ENCODE data around the gene TENM4.
"Not testable (repeated sequence)": the region's sequence is repeated elsewhere in the genome, so short reads cannot be mapped to it uniquely, and the experiment has no call there.

Gene TENM4

DNA sequence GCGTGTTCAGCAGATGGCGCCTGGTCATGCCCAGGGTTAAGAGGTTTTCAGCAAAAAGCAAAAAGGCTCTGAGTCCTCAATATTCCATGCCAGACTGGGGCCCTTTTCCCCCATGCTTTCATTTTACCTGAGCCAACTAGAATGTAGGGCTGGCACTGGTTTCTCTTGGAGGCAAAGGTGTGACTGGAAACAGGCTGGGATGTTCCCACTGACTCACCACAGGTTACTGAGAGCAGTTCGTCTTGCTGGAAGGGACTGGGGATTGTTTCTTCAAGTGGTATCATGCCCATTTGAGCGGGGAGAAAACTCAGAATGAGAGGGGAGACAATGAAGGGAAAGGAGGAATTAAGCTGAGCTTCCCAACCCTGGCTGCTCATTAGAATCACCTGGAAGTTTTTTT, 243.9 kb downstream of the TENM4 start:
- H3K9me3 Mint-ChIP-seq = no peaks in the 10 kb centered on the region

DNA sequence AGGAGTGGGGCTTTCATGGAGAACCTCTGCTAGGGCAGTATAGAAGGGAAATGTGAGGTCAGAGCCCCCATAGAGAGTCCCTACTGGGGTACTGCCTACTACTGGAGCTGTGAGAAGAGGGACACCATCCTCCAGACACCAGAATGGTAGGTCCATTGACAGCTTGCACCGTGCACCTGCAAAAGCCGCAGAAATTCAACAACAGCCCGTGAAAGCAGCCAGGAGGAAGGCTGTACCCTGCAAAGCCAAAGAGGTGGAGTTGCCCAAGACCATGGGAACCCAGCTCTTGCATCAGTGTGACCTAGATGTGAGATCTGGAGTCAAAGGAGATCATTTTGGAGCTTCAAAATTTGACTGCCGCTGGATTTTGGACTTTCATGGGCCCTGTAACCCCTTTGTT, 245.6 kb downstream of the TENM4 start:
- no peak overlapping the region for H3K4me3 Mint-ChIP-seq
- DNase-seq = no peak
- no peaks in the 10 kb centered on the region for H3K27me3 Mint-ChIP-seq
- no peaks in the 10 kb centered on the region for H3K9me3 Mint-ChIP-seq
- H3K27ac Mint-ChIP-seq = no peak overlapping the region
- no peaks in the 10 kb centered on the region for H3K4me1 Mint-ChIP-seq (ENCODE audit: low read depth)
- H3K36me3 Mint-ChIP-seq (ENCODE audit: low read depth) = no peaks in the 10 kb centered on the region

More for the DNA sequence above, 243.9 kb downstream of the TENM4 start:
- H3K27ac Mint-ChIP-seq = no peak overlapping the region
- H3K27me3 Mint-ChIP-seq = no peaks in the 10 kb centered on the region
- no peak for DNase-seq
- no peaks in the 10 kb centered on the region for H3K36me3 Mint-ChIP-seq (ENCODE audit: low read depth)
- no peak overlapping the region for H3K4me3 Mint-ChIP-seq
- H3K4me1 Mint-ChIP-seq (ENCODE audit: low read depth) = no peaks in the 10 kb centered on the region

GRCh38 chr11:79193663-79194310, 247.0 kb downstream of the TENM4 start:
- H3K9me3 Mint-ChIP-seq = no peaks in the 10 kb centered on the region
- H3K27ac Mint-ChIP-seq = no peak overlapping the region
- no peaks in the 10 kb centered on the region for H3K4me1 Mint-ChIP-seq (ENCODE audit: low read depth)
- no peak overlapping the region for H3K4me3 Mint-ChIP-seq
- H3K27me3 Mint-ChIP-seq = no peaks in the 10 kb centered on the region
- H3K36me3 Mint-ChIP-seq (ENCODE audit: low read depth) = no peaks in the 10 kb centered on the region
- no peak for DNase-seq

- no peak for DNase-seq
- Mint-ChIP-seq H3K36me3 (ENCODE audit: low read depth) (no peaks in the 10 kb centered on the region), H3K27me3 (no peaks in the 10 kb centered on the region), H3K4me3 (no peak overlapping the region), H3K4me1 (ENCODE audit: low read depth) (no peaks in the 10 kb centered on the region), H3K9me3 (no peaks in the 10 kb centered on the region), H3K27ac (no peak overlapping the region)
These were observed 248.0 kb downstream of the TENM4 start for GRCh38 chr11:79192836-79193235.

- not testable (repeated sequence) for H3K9me3 Mint-ChIP-seq; H3K4me1 Mint-ChIP-seq (ENCODE audit: low read depth); H3K4me3 Mint-ChIP-seq; H3K36me3 Mint-ChIP-seq (ENCODE audit: low read depth); H3K27me3 Mint-ChIP-seq; H3K27ac Mint-ChIP-seq; DNase-seq
These were observed 249.1 kb downstream of the TENM4 start for GRCh38 chr11:79191716-79192115.

DNA sequence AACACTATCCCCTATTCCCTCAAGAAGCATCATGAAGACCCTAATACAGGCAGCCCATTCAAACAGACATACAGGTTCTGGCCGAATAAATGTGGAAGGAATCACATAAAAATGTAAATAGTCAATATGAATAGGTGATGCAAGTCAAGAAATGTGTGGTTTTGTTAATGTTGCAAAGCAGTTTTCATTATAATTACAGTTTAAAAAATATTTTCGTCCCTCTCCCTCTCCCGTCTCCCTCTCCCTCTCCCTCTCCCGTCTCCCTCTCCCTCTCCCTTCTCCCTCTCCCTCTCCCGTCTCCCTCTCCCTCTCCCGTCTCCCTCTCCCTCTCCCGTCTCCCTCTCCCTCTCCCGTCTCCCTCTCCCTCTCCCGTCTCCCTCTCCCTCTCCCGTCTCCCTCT, 250.3 kb downstream of the TENM4 start:
- not testable (repeated sequence) for H3K9me3 Mint-ChIP-seq; H3K36me3 Mint-ChIP-seq (ENCODE audit: low read depth); DNase-seq; H3K27me3 Mint-ChIP-seq; H3K27ac Mint-ChIP-seq; H3K4me1 Mint-ChIP-seq (ENCODE audit: low read depth); H3K4me3 Mint-ChIP-seq

DNA sequence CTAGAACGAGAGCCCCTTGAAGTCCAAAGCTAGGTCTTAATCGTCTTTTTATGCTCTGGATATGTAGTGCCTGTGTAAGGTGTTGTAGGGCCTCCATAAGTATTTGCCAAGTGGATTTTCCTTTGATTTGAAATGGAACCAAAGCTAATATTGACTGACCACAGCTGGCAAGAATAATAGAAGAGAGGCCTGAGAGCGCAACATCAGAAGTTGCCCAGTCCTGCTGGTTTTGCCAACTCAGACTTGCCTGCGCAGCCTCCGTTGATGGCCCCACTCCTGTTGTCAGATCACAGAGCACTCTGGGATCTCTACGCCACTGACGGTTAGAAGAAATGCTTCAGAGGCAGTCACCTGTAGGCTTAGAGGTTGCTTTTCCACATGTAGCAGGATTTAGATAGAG, 251.2 kb downstream of the TENM4 start:
- Mint-ChIP-seq H3K27me3 (no peaks in the 10 kb centered on the region), H3K4me1 (ENCODE audit: low read depth) (no peaks in the 10 kb centered on the region), H3K4me3 (no peak overlapping the region), H3K27ac (no peak overlapping the region), H3K36me3 (ENCODE audit: low read depth) (no peaks in the 10 kb centered on the region), H3K9me3 (no peaks in the 10 kb centered on the region)
- no peak for DNase-seq

- H3K27me3 Mint-ChIP-seq = no peaks in the 10 kb centered on the region
- no peak for DNase-seq
- no peaks in the 10 kb centered on the region for H3K9me3 Mint-ChIP-seq
- no peaks in the 10 kb centered on the region for H3K4me1 Mint-ChIP-seq (ENCODE audit: low read depth)
- no peak overlapping the region for H3K27ac Mint-ChIP-seq
- H3K36me3 Mint-ChIP-seq (ENCODE audit: low read depth) = no peaks in the 10 kb centered on the region
- no peak overlapping the region for H3K4me3 Mint-ChIP-seq
These were observed 251.8 kb downstream of the TENM4 start for GRCh38 chr11:79189055-79189454.

DNA sequence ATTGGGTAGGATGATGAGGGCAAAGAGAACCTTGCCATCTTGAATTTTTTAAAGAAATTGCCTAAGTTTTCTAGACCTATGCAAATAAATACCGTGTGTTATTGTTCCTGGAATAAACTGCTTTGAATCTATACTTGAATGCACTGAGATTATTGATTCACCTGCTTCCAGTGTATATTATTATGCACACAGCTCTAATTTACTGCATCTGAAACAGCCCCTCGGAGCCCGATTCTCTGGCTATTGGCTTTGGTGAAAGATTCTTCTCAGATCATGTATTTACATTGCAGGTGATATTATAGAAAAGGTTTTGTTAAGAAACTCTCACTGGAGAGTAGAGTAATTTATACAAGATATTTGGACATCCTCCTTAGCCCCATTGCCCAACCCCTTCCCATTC, 254.2 kb downstream of the TENM4 start:
- Mint-ChIP-seq H3K36me3 (ENCODE audit: low read depth) (no peaks in the 10 kb centered on the region), H3K9me3 (no peaks in the 10 kb centered on the region), H3K4me1 (ENCODE audit: low read depth) (no peaks in the 10 kb centered on the region), H3K27ac (no peak overlapping the region), H3K4me3 (no peak overlapping the region), H3K27me3 (no peaks in the 10 kb centered on the region)
- DNase-seq = no peak

DNA sequence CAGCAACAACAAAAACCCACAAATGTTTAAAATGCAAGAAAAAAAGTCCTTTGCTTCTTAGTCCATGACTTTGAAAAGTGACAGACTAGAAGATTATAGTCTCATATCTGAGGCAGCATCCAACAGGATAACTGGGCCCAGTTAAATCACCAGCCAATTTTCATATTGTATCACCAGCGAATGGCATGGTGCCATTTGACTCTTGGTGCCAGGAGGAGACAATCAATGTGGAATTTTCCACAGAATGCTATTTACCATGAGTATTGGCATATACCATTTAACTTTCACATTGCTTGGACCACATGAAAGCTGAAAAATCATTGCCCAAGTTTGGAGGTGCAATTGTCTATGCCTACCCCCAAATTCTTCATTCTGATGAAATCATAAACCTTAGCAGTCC, 255.5 kb downstream of the TENM4 start:
- Mint-ChIP-seq H3K27ac (no peak overlapping the region), H3K27me3 (no peaks in the 10 kb centered on the region), H3K36me3 (ENCODE audit: low read depth) (no peaks in the 10 kb centered on the region), H3K4me3 (no peak overlapping the region), H3K9me3 (no peaks in the 10 kb centered on the region), H3K4me1 (ENCODE audit: low read depth) (no peaks in the 10 kb centered on the region)
- DNase-seq = no peak

DNA sequence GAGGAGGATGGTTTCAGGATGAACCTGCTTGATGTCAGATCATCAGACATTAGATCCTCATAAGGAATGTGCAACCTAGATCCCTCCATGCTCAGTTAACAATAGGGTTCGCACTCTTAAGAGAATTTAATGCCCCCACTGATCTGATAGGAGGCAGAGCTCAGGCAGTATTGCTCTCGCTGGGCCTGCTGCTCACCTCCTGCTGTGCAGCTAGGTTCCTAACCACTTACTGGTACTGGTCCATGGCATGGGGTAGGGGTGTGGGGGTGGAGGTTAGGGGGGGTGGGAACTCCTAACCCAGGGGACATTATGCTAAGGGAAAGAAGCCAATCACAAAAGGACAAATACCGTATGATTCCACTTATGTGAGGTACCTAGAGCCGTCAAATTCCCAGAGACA, 256.5 kb downstream of the TENM4 start:
- H3K27ac Mint-ChIP-seq = no peak overlapping the region
- no peaks in the 10 kb centered on the region for H3K27me3 Mint-ChIP-seq
- no peaks in the 10 kb centered on the region for H3K36me3 Mint-ChIP-seq (ENCODE audit: low read depth)
- DNase-seq = no peak
- no peaks in the 10 kb centered on the region for H3K4me1 Mint-ChIP-seq (ENCODE audit: low read depth)
- H3K4me3 Mint-ChIP-seq = no peak overlapping the region
- H3K9me3 Mint-ChIP-seq = no peaks in the 10 kb centered on the region

DNA sequence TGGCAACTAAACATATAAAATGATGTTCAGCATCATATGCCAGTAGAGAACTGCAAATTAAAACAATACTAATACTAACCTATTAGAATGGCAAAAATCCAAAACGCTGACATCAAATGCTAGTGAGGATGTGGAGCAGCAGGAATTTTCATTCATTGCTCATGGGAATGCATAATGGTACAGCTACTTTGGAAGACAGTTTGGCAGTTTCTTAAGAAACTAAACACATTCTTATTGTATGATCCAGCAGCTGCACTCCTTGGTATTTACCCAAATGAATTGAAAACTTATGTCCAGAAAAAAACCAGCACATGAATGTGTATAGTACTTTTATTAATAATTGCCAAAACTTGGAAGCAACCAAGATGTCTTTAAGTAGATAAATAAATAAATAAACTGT, 258.0 kb downstream of the TENM4 start:
- no peak overlapping the region for H3K27ac Mint-ChIP-seq
- H3K36me3 Mint-ChIP-seq (ENCODE audit: low read depth) = no peaks in the 10 kb centered on the region
- no peak for DNase-seq
- no peaks in the 10 kb centered on the region for H3K4me1 Mint-ChIP-seq (ENCODE audit: low read depth)
- peaks cover 7% of the 10 kb centered on the region for H3K27me3 Mint-ChIP-seq
- no peaks in the 10 kb centered on the region for H3K9me3 Mint-ChIP-seq
- no peak overlapping the region for H3K4me3 Mint-ChIP-seq

GRCh38 chr11:79179087-79179486, 261.7 kb downstream of the TENM4 start:
- Mint-ChIP-seq H3K27me3 (peaks cover 12% of the 10 kb centered on the region), H3K9me3 (no peaks in the 10 kb centered on the region), H3K4me1 (ENCODE audit: low read depth) (no peaks in the 10 kb centered on the region), H3K27ac (no peak overlapping the region), H3K4me3 (no peak overlapping the region), H3K36me3 (ENCODE audit: low read depth) (no peaks in the 10 kb centered on the region)
- no peak for DNase-seq

DNA sequence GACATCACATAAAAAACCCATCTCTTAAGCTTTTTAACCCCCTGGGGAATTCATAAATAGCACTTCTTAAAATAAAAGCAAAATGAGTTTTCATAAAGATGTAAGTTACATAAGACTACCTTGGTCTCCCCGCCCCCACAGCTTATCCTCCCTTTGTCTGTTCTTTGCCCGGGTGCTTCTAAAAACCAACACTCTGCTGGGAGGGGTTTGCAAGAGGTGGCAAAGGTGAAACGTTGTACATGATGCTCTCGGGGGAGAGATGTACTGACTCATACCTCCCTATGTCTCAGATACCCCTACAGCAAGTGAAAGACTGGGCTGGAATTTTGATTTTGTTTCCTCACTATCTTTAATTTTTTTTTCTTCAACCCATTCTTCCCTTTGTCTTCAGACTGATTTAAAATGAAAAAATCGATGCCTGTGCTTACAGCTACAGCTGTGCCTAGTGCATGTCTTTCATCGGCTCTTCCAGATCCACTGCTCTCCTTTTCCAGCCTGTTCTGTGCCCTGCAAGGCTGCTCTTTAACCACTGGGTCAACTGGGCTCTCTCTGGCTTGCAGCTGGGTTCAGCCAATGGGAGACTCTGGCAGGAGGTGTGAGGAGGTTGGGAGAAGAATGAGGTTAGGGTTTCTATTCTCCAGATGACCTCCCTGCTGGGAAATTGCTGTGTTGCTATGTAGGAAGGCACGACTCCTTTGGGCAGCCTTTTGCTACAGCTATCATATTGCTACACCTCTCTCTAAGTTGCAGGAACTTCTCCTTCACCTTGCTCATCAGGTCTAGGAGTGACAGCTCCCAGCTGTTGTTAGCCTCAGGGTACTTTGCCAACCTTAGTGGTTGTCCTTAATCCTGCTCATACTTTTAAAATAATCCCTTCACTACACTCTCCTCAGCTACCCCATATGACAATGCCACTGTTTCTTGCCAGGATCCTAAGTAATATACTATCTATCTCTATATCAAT, 266.5 kb downstream of the TENM4 start:
- no peaks in the 10 kb centered on the region for H3K4me1 Mint-ChIP-seq (ENCODE audit: low read depth)
- no peak overlapping the region for H3K4me3 Mint-ChIP-seq
- no peak overlapping the region for H3K27ac Mint-ChIP-seq
- H3K27me3 Mint-ChIP-seq = peaks cover 12% of the 10 kb centered on the region
- no peak for DNase-seq
- H3K36me3 Mint-ChIP-seq (ENCODE audit: low read depth) = no peaks in the 10 kb centered on the region
- no peaks in the 10 kb centered on the region for H3K9me3 Mint-ChIP-seq

DNA sequence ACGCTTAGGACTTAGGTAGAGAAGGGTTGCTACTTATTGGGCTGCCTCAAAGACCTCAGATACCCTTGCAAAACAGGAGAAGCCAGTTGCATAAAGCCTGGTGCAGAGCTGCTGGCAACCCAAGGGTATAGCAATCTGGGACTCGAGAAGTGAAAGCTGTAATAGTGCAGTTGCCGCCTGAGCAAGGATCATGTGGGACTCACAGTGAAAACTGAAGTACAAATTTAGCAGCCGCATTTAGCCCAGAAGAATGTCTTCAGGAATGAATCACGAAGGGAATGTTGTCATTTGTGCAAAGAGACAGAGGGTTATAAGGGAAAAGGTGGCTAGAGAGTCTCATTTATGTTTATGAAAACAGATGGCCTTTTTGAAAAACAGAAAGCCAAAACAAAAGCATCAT, 267.2 kb downstream of the TENM4 start:
- H3K9me3 Mint-ChIP-seq = no peaks in the 10 kb centered on the region
- peaks cover 12% of the 10 kb centered on the region for H3K27me3 Mint-ChIP-seq
- no peaks in the 10 kb centered on the region for H3K36me3 Mint-ChIP-seq (ENCODE audit: low read depth)
- H3K27ac Mint-ChIP-seq = no peak overlapping the region
- no peak overlapping the region for H3K4me3 Mint-ChIP-seq
- no peaks in the 10 kb centered on the region for H3K4me1 Mint-ChIP-seq (ENCODE audit: low read depth)
- DNase-seq = no peak
